Brain pericyte (primary cell): Measurements from ENCODE around the gene TSSC4.

Source experiments
- DNase-seq: peaks from one replicate; pipeline ENCODE4 v3.0.0-alpha.2; 2012; ENCODE audit warnings: low read depth, low spot score

Gene TSSC4

GRCh38 chr11:2447951-2448650 lies 47.6 kb downstream of the TSSC4 start:
- DNase-seq: no peak

- DNase-seq: no peak
Observed at GRCh38 chr11:2448661-2449547, 48.4 kb downstream of the TSSC4 start.

- no peak for DNase-seq
Observed at GRCh38 chr11:2449548-2450320, 49.2 kb downstream of the TSSC4 start.

GRCh38 chr11:2450321-2451041 lies 49.9 kb downstream of the TSSC4 start:
- DNase-seq: no peak

GRCh38 chr11:2451336-2451735 lies 50.8 kb downstream of the TSSC4 start:
- no peak for DNase-seq

- DNase-seq: no peak
Observed at GRCh38 chr11:2451916-2452315, 51.4 kb downstream of the TSSC4 start.

- DNase-seq: no peak
Observed at GRCh38 chr11:2452321-2453012, 51.9 kb downstream of the TSSC4 start.

GRCh38 chr11:2453436-2453835 lies 52.9 kb downstream of the TSSC4 start:
- no peak for DNase-seq
